GM23338 (cell line): Measurements from ENCODE around the gene GPATCH4. TPM values are rescaled to one million over a fixed set of nuclear protein-coding genes. Genes with fewer than 3 reads are reported as not detected.
A peak's percentile ranks its signal among the peaks of the same experiment; 100 is the strongest.

Experiments used
- ATAC-seq: fragments of 200-7000 bp; cut with Tn5 transposase; 3 replicates; pipeline ENCODE4 v1.9.1; 2020
- DNase-seq: peaks from one replicate; pipeline ENCODE4 v3.0.0-alpha.2; 2015; ENCODE audit warnings: low spot score
- H2AFZ ChIP-seq: fragments of 200-600 bp; sonication (generic); 2 replicates; pipeline ENCODE4 v1.8.0; 2016; ENCODE audit warnings: antibody characterized with exemption, mild to moderate bottlenecking, moderate library complexity
- H3F3A ChIP-seq: fragments of 200-600 bp; sonication (generic); replicated peaks from 2 replicates; pipeline ENCODE4 v1.8.0; 2017; ENCODE audit warnings: antibody characterized with exemption, mixed run types, low read depth
- H3K27ac ChIP-seq: fragments of 200-600 bp; sonication (generic); 2 replicates; pipeline ENCODE4 v1.6.1; 2016; ENCODE audit warnings: low read depth
- H3K27me3 ChIP-seq: fragments of 200-600 bp; sonication (generic); 2 replicates; pipeline ENCODE4 v1.8.0; 2016; ENCODE audit warnings: mild to moderate bottlenecking, mixed run types, moderate library complexity; ENCODE audit not compliant: insufficient read depth
- H3K36me3 ChIP-seq: fragments of 200-600 bp; sonication (generic); 2 replicates; pipeline ENCODE4 v1.8.0; 2016; ENCODE audit warnings: mild to moderate bottlenecking; ENCODE audit not compliant: insufficient read depth
- H3K4me1 ChIP-seq: fragments of 200-600 bp; sonication (generic); 2 replicates; pipeline ENCODE4 v1.8.0; 2016; ENCODE audit warnings: mild to moderate bottlenecking, moderate library complexity; ENCODE audit not compliant: insufficient read depth
- H3K4me2 ChIP-seq: fragments of 200-600 bp; sonication (generic); 2 replicates; pipeline ENCODE4 v1.7.1; 2017; ENCODE audit warnings: mixed run types
- H3K4me3 ChIP-seq: fragments of 200-600 bp; sonication (generic); 2 replicates; pipeline ENCODE4 v1.6.1; 2016; ENCODE audit warnings: mixed run types
- H3K79me2 ChIP-seq: fragments of 200-600 bp; sonication (generic); replicated peaks from 2 replicates; pipeline ENCODE4 v1.8.0; 2017; ENCODE audit warnings: mild to moderate bottlenecking; ENCODE audit not compliant: insufficient read depth
- H3K9me2 ChIP-seq: fragments of 200-600 bp; sonication (generic); 2 replicates; pipeline ENCODE4 v1.8.0; 2017; ENCODE audit not compliant: insufficient read depth
- H4K20me1 ChIP-seq: fragments of 200-600 bp; sonication (generic); replicated peaks from 2 replicates; pipeline ENCODE4 v1.8.0; 2017; ENCODE audit warnings: mild to moderate bottlenecking; ENCODE audit not compliant: insufficient read depth
- H3K27ac Mint-ChIP-seq: 2 replicates; pipeline ENCODE4 v1.8.0; 2020; ENCODE audit warnings: inconsistent platforms, mild to moderate bottlenecking, moderate library complexity, mixed read lengths
- H3K27me3 Mint-ChIP-seq: 3 replicates; pipeline ENCODE4 v1.8.0; 2022; ENCODE audit warnings: low read depth, mild to moderate bottlenecking, moderate library complexity, mixed read lengths, inconsistent platforms; ENCODE audit not compliant: insufficient read depth, poor library complexity
- H3K36me3 Mint-ChIP-seq: 3 replicates; pipeline ENCODE4 v1.8.0; 2021; ENCODE audit warnings: low read depth, mild to moderate bottlenecking, inconsistent platforms, moderate library complexity, mixed read lengths
- H3K4me1 Mint-ChIP-seq: 3 replicates; pipeline ENCODE4 v1.8.0; 2020; ENCODE audit warnings: mild to moderate bottlenecking, inconsistent platforms, mixed read lengths
- H3K4me3 Mint-ChIP-seq: 3 replicates; pipeline ENCODE4 v1.8.0; 2021; ENCODE audit warnings: moderate library complexity, mild to moderate bottlenecking, inconsistent platforms, mixed read lengths
- H3K9me3 Mint-ChIP-seq: 3 replicates; pipeline ENCODE4 v1.8.0; 2020; ENCODE audit warnings: moderate library complexity, mild to moderate bottlenecking, inconsistent platforms, mixed read lengths
- CTCF ChIP-seq, 2 experiments: fragments of 200-600 bp in 1 of 2; sonication (generic) in 1 of 2; conservative IDR thresholded peaks; 2 replicates each; pipeline versions ENCODE4 v1.5.1 to v1.6.1; 2016 to 2017; ENCODE audit warnings: antibody characterized with exemption in 2 of 2, low read depth in 2 of 2, mild to moderate bottlenecking in 2 of 2, moderate library complexity in 1 of 2
- EZH2 ChIP-seq: fragments of 200-600 bp; sonication (generic); IDR thresholded peaks from one replicate; pipeline ENCODE4 v1.8.0; 2017; ENCODE audit warnings: antibody characterized with exemption, mild to moderate bottlenecking, low read depth; ENCODE audit not compliant: unreplicated experiment
- REST ChIP-seq: IDR thresholded peaks from one replicate; pipeline ENCODE4 v1.6.1; 2018; ENCODE audit warnings: antibody characterized with exemption; ENCODE audit not compliant: unreplicated experiment
- ZNF462 ChIP-seq: fragments of 250-450 bp; sonication (Bioruptor Pico); IDR thresholded peaks from 2 replicates; pipeline ENCODE4 v1.5.0; 2020; ENCODE audit warnings: mild to moderate bottlenecking, moderate library complexity
- polyA plus RNA-seq: library from polyadenylated mRNA; unstranded; fragments of >200 nt; fragmentation: Nextera tagmentation; extraction: Ambion mirVana; gene quantifications from 2 replicates; pipeline ENCODE4 v1.2.1, GENCODE V29; 2016
- total RNA-seq: library from RNA; depleted of rRNA; stranded (reverse); fragments of >200 nt; shearing (Covaris generic); gene quantifications from 2 replicates; pipeline ENCODE4 v1.2.3, GENCODE V29; 2014

Gene GPATCH4
- total and polyA plus RNA-seq, 2 experiments from 2014 or later, result 58.9 to 187 TPM

GRCh38 chr1:156642265-156643048 is 41.2 kb upstream of the GPATCH4 start:
- Histone ChIP-seq H3K36me3 (no peaks in the 10 kb centered on the region), H2AFZ (peak overlapping the region; percentile 91), H3K4me3 (peak overlapping the region; percentile 74), H3K4me1 (peaks cover 13% of the 10 kb centered on the region), H4K20me1 (peaks cover 3% of the 10 kb centered on the region; the same call in 1 of the 2 replicates), H3K27ac (no peak overlapping the region), H3K79me2 (no peaks in the 10 kb centered on the region), H3K27me3 (peaks cover 100% of the 10 kb centered on the region), H3K4me2 (peak overlapping the region; percentile 95), H3K9me2 (no peaks in the 10 kb centered on the region), H3F3A (peaks cover 12% of the 10 kb centered on the region; the same call in 1 of the 2 replicates)
- peak; percentile 75 for DNase-seq
- Mint-ChIP-seq H3K4me3 (peak overlapping the region; percentile 72), H3K27me3 (peaks cover 66% of the 10 kb centered on the region), H3K36me3 (no peaks in the 10 kb centered on the region; the same call in 2 of the 3 replicates), H3K4me1 (peaks cover 39% of the 10 kb centered on the region), H3K27ac (no peak overlapping the region), H3K9me3 (no peaks in the 10 kb centered on the region)
- peak; percentile 41 for ATAC-seq
- no peak for TF ChIP-seq CTCF (conservative IDR thresholded peaks at IDR 0.05; ENCODE audit: low read depth in 2 of 2)
- TF ChIP-seq ZNF462, result no peak
- peak; percentile 39 for TF ChIP-seq REST
- TF ChIP-seq EZH2, result peak; percentile 57
